DND-41 (cell line): ENCODE data around the gene TMEM119.

Source experiments
- EZH2 ChIP-seq: IDR thresholded peaks from 3 replicates; pipeline ENCODE4 v1.6.1; 2012; ENCODE audit warnings: borderline replicate concordance, low read depth, mild to moderate bottlenecking, moderate library complexity, low read length, inconsistent platforms; ENCODE audit not compliant: severe bottlenecking
- TF ChIP-seq, protein P1 (sequence below): IDR thresholded peaks from 2 replicates; pipeline ENCODE4 v1.5.1; 2012; ENCODE audit warnings: borderline replicate concordance, low read length, moderate library complexity, mild to moderate bottlenecking; ENCODE audit not compliant: poor library complexity, severe bottlenecking; ENCODE audit errors: extremely low read depth

DNA sequence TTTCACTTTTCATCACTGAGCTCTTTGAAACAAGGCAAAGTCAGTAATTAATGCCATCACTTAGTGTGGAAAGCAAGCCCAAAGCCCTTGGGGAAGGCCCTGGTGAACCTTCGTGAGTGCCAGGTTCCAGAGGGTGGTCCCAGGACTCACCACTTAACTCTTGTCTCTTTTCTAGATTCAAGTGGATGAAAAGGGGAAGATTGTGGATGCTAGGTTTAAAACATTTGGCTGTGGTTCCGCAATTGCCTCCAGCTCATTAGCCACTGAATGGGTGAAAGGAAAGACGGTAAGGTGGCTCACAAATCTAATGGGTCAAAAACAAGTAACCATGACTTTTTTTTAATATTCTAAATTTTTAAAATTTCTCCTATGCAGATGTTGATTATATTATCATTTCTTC lies 32.7 kb downstream of the TMEM119 start:
- TF ChIP-seq, protein P1, sequence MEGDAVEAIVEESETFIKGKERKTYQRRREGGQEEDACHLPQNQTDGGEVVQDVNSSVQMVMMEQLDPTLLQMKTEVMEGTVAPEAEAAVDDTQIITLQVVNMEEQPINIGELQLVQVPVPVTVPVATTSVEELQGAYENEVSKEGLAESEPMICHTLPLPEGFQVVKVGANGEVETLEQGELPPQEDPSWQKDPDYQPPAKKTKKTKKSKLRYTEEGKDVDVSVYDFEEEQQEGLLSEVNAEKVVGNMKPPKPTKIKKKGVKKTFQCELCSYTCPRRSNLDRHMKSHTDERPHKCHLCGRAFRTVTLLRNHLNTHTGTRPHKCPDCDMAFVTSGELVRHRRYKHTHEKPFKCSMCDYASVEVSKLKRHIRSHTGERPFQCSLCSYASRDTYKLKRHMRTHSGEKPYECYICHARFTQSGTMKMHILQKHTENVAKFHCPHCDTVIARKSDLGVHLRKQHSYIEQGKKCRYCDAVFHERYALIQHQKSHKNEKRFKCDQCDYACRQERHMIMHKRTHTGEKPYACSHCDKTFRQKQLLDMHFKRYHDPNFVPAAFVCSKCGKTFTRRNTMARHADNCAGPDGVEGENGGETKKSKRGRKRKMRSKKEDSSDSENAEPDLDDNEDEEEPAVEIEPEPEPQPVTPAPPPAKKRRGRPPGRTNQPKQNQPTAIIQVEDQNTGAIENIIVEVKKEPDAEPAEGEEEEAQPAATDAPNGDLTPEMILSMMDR: no peak
- TF ChIP-seq EZH2: no peak
